ENCODE data around the gene HADHA.
"Not testable (repeated sequence)": the region's sequence is repeated elsewhere in the genome, so short reads cannot be mapped to it uniquely, and the experiment has no call there.

Gene HADHA

GRCh38 chr2:26244309-26245230 is at the start of gene HADHA, which contains the start of gene HADHB:
HADHA (minus strand) TSS chr2:26244632; CDS start chr2:26244596, 36 bp downstream.
HADHB (plus strand) TSS chr2:26244939; CDS start chr2:26254255, 9,316 bp downstream.
- peak; percentile 76 for DNase-seq (ENCODE audit: low read depth)

- DNase-seq (ENCODE audit: low read depth) = no peak
Measured at GRCh38 chr2:26292646-26293045, 48.2 kb upstream of the HADHA start.

- DNase-seq (ENCODE audit: low read depth) = no peak
Measured at GRCh38 chr2:26290001-26290400, 45.6 kb upstream of the HADHA start.

GRCh38 chr2:26285931-26286330 is 41.5 kb upstream of the HADHA start:
- no peak for DNase-seq (ENCODE audit: low read depth)

- no peak for DNase-seq (ENCODE audit: low read depth)
Measured at GRCh38 chr2:26284132-26284531, 39.7 kb upstream of the HADHA start.

GRCh38 chr2:26283606-26284005 is 39.2 kb upstream of the HADHA start:
- no peak for DNase-seq (ENCODE audit: low read depth)

- DNase-seq (ENCODE audit: low read depth) = no peak
Measured at GRCh38 chr2:26281226-26281625, 36.8 kb upstream of the HADHA start.

GRCh38 chr2:26279886-26280285 is 35.5 kb upstream of the HADHA start:
- no peak for DNase-seq (ENCODE audit: low read depth)

GRCh38 chr2:26276484-26277227 is 32.2 kb upstream of the HADHA start:
- no peak for DNase-seq (ENCODE audit: low read depth)

- DNase-seq (ENCODE audit: low read depth) = no peak
Measured at GRCh38 chr2:26274058-26274613, 29.7 kb upstream of the HADHA start.

GRCh38 chr2:26273501-26273900 is 29.1 kb upstream of the HADHA start:
- DNase-seq (ENCODE audit: low read depth) = no peak

- DNase-seq (ENCODE audit: low read depth) = no peak
Measured at GRCh38 chr2:26270373-26270772, 25.9 kb upstream of the HADHA start.

GRCh38 chr2:26269571-26270158 is 25.2 kb upstream of the HADHA start:
- no peak for DNase-seq (ENCODE audit: low read depth)

GRCh38 chr2:26268670-26269385 is 24.4 kb upstream of the HADHA start:
- not testable (repeated sequence) for DNase-seq (ENCODE audit: low read depth)

GRCh38 chr2:26268213-26268612 is 23.8 kb upstream of the HADHA start:
- no peak for DNase-seq (ENCODE audit: low read depth)

GRCh38 chr2:26258836-26259235 is 14.4 kb upstream of the HADHA start:
- not testable (repeated sequence) for DNase-seq (ENCODE audit: low read depth)

GRCh38 chr2:26255759-26256384 is 11.4 kb upstream of the HADHA start:
- DNase-seq (ENCODE audit: low read depth) = no peak

GRCh38 chr2:26251893-26252292 is 7.5 kb upstream of the HADHA start:
- DNase-seq (ENCODE audit: low read depth) = no peak

- DNase-seq (ENCODE audit: low read depth) = no peak
Measured at GRCh38 chr2:26249625-26250024, 5.2 kb upstream of the HADHA start.

GRCh38 chr2:26246818-26247217 is 2.4 kb upstream of the HADHA start:
- DNase-seq (ENCODE audit: low read depth) = no peak

GRCh38 chr2:26245810-26246209 is 1.4 kb upstream of the HADHA start:
- DNase-seq (ENCODE audit: low read depth) = no peak

All from stimulated activated CD4-positive, alpha-beta T cell treated with anti-CD3 and anti-CD28 coated beads, Interleukin-2, amount 100 ng/mL, for 4 hours (primary cell).